ENCODE measurements around the gene MBD4.
A peak's percentile ranks its signal among the peaks of the same experiment; 100 is the strongest.
"Not testable (repeated sequence)": the region's sequence is repeated elsewhere in the genome, so short reads cannot be mapped to it uniquely, and the experiment has no call there.

MBD4 gene

GRCh38 chr3:129409541-129409940, 30.2 kb downstream of the MBD4 start:
- no peak for DNase-seq (ENCODE audit: low read depth, low spot score)

GRCh38 chr3:129404610-129405009, 35.1 kb downstream of the MBD4 start:
- no peak for DNase-seq (ENCODE audit: low read depth, low spot score)

DNA sequence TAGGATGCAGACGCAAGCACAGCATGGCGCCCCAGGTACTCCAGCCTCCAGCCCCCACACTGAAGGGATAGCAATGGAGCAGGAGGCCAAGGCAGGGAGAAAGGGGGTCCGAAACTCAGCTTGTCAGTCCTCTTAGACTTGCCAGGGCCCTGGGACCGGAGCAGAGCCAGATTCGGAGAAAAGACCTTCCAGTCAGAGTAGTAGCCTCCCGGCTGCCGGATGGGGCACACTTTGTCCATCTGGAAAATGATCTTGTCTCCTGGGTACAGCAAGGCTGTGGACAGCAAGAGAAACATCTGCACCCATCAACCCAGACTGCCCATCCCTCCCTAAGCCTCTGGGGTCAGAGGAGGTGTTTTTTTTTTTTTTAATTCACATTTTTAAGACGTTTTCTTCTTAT, 35.6 kb downstream of the MBD4 start:
- no peak for DNase-seq (ENCODE audit: low read depth, low spot score)

DNA sequence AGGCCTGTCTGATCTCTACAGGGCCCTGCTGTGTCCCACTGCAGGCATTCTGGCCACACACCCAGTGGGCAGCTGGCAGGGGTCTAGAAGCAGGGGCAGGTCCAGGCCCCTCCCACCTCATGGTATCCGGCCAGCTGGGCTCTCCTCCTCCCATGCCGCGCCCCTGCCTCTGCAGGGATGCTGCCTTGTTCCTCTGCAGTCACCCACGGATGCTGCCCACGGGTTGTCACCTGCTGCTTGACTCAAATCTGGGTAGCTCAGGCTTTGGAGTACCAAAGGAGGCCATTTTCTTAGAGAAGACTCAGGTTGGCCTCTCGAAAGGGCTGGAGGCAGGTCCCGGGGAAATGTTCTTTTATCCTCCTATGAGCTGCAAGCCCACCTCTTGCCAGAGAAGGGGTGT, 36.3 kb downstream of the MBD4 start:
- DNase-seq (ENCODE audit: low read depth, low spot score), result no peak

- no peak for DNase-seq (ENCODE audit: low read depth, low spot score)
Observed at GRCh38 chr3:129402616-129403015, 37.1 kb downstream of the MBD4 start.

DNA sequence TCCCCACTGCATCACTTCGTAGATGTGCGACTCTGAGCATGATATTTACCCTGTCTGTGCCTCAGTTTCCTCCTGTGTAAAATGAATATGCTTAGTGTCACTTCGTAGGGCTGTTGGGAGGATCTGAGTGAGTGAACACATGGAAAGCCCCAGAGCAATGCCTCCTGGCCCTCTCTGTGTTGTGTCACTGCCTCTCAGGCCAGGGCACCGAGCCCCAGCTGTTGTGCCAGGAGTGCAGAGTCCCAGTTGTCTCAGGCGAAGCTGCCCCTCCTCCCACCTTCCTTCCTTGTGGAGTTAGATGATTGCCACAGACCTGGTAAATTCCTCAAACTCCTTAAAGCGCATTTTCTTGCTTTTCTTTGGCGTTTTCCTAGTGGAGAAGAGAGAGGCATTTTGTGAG, 37.5 kb downstream of the MBD4 start:
- no peak for DNase-seq (ENCODE audit: low read depth, low spot score)

GRCh38 chr3:129399895-129400357, 39.8 kb downstream of the MBD4 start:
- DNase-seq (ENCODE audit: low read depth, low spot score), result no peak

DNA sequence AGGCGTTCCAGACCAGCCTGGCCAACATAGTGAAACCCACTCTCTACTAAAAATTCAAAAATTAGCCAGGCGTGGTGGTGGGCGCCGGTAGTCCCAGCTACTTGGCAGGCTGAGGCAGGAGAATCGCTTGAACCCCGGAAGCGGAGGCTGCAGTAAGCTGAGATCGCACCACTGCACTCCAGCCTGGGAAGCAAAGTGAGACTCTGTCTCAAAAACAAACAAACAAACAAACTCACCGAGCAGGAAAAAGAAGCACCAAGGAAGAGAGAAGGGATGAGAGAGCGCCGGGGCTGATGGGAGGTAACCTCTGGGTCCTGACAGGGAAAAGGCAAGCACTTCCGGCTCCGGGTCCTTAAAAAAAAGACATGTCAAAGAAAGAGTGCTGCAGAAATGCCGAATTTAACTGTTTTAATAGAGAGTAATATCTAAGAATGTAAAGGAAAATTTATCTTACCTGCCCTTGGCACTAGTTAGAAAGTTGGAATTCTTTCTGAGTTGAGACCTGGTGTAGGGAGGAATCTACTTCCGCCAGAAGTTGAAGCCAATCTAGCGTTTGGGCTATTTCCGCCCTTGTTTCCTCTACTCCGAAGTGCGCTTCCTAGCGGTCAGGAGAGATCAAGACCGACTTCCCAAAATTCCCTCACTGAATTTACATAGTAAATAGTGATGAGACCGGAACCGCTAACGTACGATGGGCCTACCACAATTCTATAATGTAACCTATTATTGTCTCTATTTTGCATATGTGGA, 40.4 kb downstream of the MBD4 start:
- DNase-seq (ENCODE audit: low read depth, low spot score), result peak; percentile 91

DNA sequence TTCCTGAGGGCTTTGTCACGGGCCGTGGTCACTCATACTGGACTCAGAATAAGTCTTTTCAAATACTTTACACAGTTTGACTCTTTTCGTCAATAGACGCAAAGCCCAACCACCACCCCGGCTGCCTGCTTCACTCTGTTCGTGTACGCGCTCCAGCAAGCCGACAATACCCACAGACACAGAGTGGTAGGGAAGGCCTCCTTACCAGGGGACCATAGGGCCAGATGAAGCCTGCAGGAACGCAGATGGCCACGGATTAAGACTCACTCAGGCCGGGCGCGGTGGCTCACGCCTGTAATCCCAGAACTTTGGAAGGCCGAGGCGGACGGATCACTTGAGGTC, 41.0 kb downstream of the MBD4 start:
- DNase-seq (ENCODE audit: low read depth, low spot score), result no peak

- not testable (repeated sequence) for DNase-seq (ENCODE audit: low read depth, low spot score)
Observed at GRCh38 chr3:129393760-129394564, 45.8 kb downstream of the MBD4 start.

DNA sequence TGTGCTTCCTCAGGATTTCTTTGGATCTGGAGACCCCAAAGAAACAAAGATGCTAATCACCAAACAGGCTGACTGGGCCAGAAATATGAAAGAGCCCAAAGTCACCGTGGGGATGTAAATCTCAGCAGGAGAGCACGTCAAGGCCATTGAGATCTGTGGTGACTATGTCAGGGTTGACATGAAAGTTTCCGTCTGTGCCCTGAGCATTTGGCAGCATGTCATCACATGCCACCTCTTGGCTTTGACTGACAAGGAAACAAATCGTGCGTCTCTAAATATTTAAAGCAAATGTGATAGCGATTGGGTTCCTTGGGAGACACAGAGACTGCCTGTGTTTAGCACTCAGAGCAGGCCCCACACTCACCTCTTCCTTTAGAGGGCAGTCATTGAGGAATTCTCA, 46.5 kb downstream of the MBD4 start:
- no peak for DNase-seq (ENCODE audit: low read depth, low spot score)

DNA sequence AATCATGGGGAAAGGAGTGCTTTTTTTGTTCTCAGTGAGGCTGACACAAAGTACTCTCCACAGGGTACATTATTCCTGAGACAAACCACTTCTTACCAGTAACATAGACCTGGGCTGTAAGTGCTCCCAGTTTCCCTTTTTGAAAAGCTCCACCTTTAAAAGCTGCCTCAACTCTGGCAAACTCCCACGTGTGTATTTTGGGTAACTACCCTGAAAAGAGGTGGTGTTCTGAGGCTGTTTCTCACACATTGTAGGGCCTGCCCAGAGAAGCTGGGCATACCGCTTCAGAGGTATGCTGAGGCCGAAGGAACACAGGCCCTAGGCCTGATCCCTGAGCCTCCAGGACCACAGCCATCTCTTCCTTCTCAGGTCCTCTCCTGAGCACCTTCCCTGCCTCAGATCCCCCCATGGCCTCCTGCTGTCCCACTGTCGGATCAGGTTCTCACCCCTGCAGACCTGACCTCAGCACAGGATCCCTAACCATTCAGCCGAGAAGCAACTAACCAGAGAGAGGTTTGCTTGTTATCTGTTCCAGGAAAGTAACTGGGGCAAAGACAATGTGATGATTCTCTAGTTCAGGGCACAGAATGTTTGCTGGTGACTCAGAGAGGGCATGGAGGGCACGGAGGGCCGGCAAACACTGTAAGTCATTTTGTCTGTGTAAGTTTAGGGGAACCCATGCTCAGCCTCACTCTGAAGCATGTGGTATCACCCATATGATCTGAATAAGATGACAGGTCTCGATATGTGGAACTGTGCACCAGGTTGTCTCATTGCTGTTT, 47.5 kb downstream of the MBD4 start:
- not testable (repeated sequence) for DNase-seq (ENCODE audit: low read depth, low spot score)

DNA sequence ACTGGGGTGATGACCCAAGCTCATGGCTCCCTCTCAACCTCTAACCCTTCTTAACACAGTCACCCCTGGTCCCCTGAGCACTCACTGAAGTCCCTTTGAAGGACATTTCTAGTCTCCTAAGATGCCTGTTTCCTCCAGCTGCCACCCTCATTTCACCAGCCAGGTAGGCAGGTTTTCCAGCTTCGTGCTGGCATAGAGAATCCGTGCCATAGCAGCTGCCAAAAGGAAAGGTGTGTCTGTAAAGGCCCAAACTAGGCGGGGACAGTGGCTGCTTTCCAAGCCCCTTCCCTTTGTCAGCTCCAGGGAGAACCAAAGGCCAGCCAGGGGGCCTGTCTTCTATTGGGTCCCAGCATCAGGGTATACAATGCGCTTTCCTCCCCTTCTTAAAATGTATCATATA, 48.2 kb downstream of the MBD4 start:
- not testable (repeated sequence) for DNase-seq (ENCODE audit: low read depth, low spot score)

DNA sequence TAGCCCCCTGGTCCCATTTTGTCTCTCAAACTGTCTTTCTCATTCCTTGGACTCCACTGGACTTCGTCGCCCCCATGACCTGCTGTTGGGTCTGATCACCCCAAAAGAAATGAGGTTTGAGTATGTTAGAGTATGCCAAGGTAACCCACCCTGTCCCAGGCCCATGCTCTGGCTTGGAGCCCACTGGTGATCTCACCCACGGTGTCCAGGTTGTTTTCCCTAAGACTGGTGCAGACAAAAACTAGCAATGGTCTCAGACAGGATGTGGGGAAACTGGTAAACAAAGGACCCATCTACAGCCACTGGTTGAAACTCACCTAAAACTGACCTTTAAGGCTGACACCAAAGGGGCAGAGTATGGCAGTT, 50.2 kb downstream of the MBD4 start:
- DNase-seq (ENCODE audit: low read depth, low spot score), result no peak

GRCh38 chr3:129388791-129389571, 50.8 kb downstream of the MBD4 start:
- not testable (repeated sequence) for DNase-seq (ENCODE audit: low read depth, low spot score)

- no peak for DNase-seq (ENCODE audit: low read depth, low spot score)
Observed at GRCh38 chr3:129387487-129387886, 52.3 kb downstream of the MBD4 start.

GRCh38 chr3:129386984-129387383, 52.8 kb downstream of the MBD4 start:
- DNase-seq (ENCODE audit: low read depth, low spot score), result no peak

GRCh38 chr3:129385507-129385906, 54.2 kb downstream of the MBD4 start:
- DNase-seq (ENCODE audit: low read depth, low spot score), result not testable (repeated sequence)

GRCh38 chr3:129384594-129385323, 55.0 kb downstream of the MBD4 start:
- no peak for DNase-seq (ENCODE audit: low read depth, low spot score)

DNA sequence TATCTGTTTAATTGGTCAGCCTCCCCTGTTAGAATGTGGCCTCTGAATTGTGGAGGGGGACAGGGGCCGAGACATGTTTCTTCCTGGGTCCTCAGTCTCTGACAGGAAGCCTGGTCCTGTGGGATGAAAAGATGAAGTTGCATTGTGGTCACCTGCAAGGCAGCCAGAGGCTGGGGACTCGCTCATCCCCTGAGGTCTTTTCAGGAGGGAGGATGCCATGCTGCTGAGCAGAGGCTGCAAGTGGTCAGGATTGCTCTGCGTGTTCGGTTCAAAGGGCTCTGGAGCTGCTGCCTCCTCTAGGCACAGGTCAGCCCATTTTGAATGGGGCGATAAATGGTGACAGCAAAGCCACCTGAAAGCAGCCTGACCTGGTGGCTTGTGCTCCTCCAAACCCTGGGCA, 55.6 kb downstream of the MBD4 start:
- DNase-seq (ENCODE audit: low read depth, low spot score), result not testable (repeated sequence)
